DOHH2 (cell line): Measurements from ENCODE around the gene CSNK2A3.

Experiments
- H3F3A ChIP-seq: fragments of 200-600 bp; sonication (generic), shearing (Covaris generic); 2 replicates; pipeline ENCODE4 v1.6.0; 2016; ENCODE audit warnings: antibody characterized with exemption, mild to moderate bottlenecking; ENCODE audit not compliant: control insufficient read depth, insufficient read depth
- H3K27ac ChIP-seq: fragments of 200-600 bp; sonication (generic); 2 replicates; pipeline ENCODE4 v1.5.1; 2014; ENCODE audit warnings: low read depth, mild to moderate bottlenecking, low read length, moderate library complexity
- H3K27me3 ChIP-seq: fragments of 200-600 bp; sonication (generic); 2 replicates; pipeline ENCODE4 v1.6.1; 2014; ENCODE audit warnings: mild to moderate bottlenecking, low read length, mixed read lengths; ENCODE audit not compliant: control insufficient read depth
- H3K36me3 ChIP-seq: fragments of 200-600 bp; sonication (generic); 2 replicates; pipeline ENCODE4 v1.6.1; 2014; ENCODE audit warnings: mild to moderate bottlenecking, low read length, moderate library complexity, mixed read lengths; ENCODE audit not compliant: control insufficient read depth
- H3K4me1 ChIP-seq: fragments of 200-600 bp; sonication (generic); 2 replicates; pipeline ENCODE4 v1.6.1; 2014; ENCODE audit warnings: mild to moderate bottlenecking, low read length, mixed read lengths; ENCODE audit not compliant: control insufficient read depth
- H3K4me2 ChIP-seq: fragments of 200-600 bp; sonication (generic); 2 replicates; pipeline ENCODE4 v1.6.0; 2014; ENCODE audit warnings: mild to moderate bottlenecking, low read length, moderate library complexity
- H3K4me3 ChIP-seq: fragments of 200-600 bp; sonication (generic); 2 replicates; pipeline ENCODE4 v1.5.1; 2014; ENCODE audit warnings: mild to moderate bottlenecking, low read length, mixed read lengths
- H3K79me2 ChIP-seq: fragments of 200-600 bp; sonication (generic); 2 replicates; pipeline ENCODE4 v1.6.1; 2014; ENCODE audit warnings: mild to moderate bottlenecking, low read length, mixed read lengths; ENCODE audit not compliant: control insufficient read depth
- H3K9me2 ChIP-seq: fragments of 200-600 bp; sonication (generic); replicated peaks from 2 replicates; pipeline ENCODE4 v1.6.1; 2014; ENCODE audit warnings: mild to moderate bottlenecking, low read length, mixed read lengths; ENCODE audit not compliant: control insufficient read depth
- H3K9me3 ChIP-seq: fragments of 200-600 bp; sonication (generic); 2 replicates; pipeline ENCODE4 v1.6.1; 2014; ENCODE audit warnings: antibody characterized with exemption, low read length, mixed read lengths; ENCODE audit not compliant: control insufficient read depth, insufficient read depth
- H4K20me1 ChIP-seq: fragments of 200-600 bp; sonication (generic); 2 replicates; pipeline ENCODE4 v1.6.0; 2014; ENCODE audit warnings: low read depth, mild to moderate bottlenecking, antibody characterized with exemption, low read length, moderate library complexity; ENCODE audit not compliant: control insufficient read depth, insufficient read depth
- EZH2phosphoT487 ChIP-seq: fragments of 200-600 bp; sonication (generic); IDR thresholded peaks from 2 replicates; pipeline ENCODE4 v1.6.1; 2017; ENCODE audit warnings: borderline replicate concordance, mild to moderate bottlenecking, antibody characterized with exemption, low read length, moderate library complexity, mixed read lengths
- TF ChIP-seq, protein P1 (sequence below): fragments of 200-600 bp; sonication (generic); IDR thresholded peaks from one replicate; pipeline ENCODE4 v1.5.1; 2014; ENCODE audit warnings: antibody characterized with exemption, mild to moderate bottlenecking, low read depth, low read length; ENCODE audit not compliant: poor library complexity, severe bottlenecking

Gene CSNK2A3

DNA sequence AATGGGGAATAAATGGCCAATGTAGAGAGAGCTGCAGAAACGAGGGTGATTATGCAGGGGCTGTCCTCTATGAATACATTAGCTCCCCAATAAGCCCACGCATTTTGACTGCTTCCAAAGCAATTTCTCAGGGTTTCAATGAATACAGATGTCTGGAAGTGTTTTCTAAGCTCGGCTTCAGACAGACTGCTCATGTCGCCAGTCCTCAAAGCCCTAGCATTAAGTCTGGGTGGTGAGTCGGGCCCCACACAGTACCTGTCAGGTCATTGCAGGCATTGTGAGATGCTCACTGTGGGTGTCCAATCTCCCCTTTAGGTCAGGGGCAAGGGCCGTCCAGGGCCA lies 17.9 kb upstream of the CSNK2A3 start:
- no peak overlapping the region for H3K27ac ChIP-seq
- H3K36me3 ChIP-seq, result no peaks in the 10 kb centered on the region
- no peaks in the 10 kb centered on the region for H3F3A ChIP-seq

GRCh38 chr11:11370255-11370961 lies 17.4 kb upstream of the CSNK2A3 start:
- Histone ChIP-seq H4K20me1 (no peaks in the 10 kb centered on the region), H3K9me2 (no peaks in the 10 kb centered on the region), H3K27me3 (no peaks in the 10 kb centered on the region), H3K9me3 (no peaks in the 10 kb centered on the region), H3K79me2 (no peaks in the 10 kb centered on the region), H3K27ac (no peak overlapping the region), H3K4me1 (no peaks in the 10 kb centered on the region), H3K4me3 (no peak overlapping the region), H3F3A (no peaks in the 10 kb centered on the region), H3K36me3 (no peaks in the 10 kb centered on the region), H3K4me2 (no peak overlapping the region)
- TF ChIP-seq, protein P1, sequence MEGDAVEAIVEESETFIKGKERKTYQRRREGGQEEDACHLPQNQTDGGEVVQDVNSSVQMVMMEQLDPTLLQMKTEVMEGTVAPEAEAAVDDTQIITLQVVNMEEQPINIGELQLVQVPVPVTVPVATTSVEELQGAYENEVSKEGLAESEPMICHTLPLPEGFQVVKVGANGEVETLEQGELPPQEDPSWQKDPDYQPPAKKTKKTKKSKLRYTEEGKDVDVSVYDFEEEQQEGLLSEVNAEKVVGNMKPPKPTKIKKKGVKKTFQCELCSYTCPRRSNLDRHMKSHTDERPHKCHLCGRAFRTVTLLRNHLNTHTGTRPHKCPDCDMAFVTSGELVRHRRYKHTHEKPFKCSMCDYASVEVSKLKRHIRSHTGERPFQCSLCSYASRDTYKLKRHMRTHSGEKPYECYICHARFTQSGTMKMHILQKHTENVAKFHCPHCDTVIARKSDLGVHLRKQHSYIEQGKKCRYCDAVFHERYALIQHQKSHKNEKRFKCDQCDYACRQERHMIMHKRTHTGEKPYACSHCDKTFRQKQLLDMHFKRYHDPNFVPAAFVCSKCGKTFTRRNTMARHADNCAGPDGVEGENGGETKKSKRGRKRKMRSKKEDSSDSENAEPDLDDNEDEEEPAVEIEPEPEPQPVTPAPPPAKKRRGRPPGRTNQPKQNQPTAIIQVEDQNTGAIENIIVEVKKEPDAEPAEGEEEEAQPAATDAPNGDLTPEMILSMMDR, result no peak
- no peak for TF ChIP-seq EZH2phosphoT487

More for the DNA sequence above, 17.9 kb upstream of the CSNK2A3 start:
- Histone ChIP-seq H3K9me2 (no peaks in the 10 kb centered on the region), H3K79me2 (no peaks in the 10 kb centered on the region), H4K20me1 (no peaks in the 10 kb centered on the region), H3K9me3 (no peaks in the 10 kb centered on the region), H3K27me3 (no peaks in the 10 kb centered on the region), H3K4me1 (no peaks in the 10 kb centered on the region), H3K4me3 (no peak overlapping the region), H3K4me2 (no peak overlapping the region)
- no peak for TF ChIP-seq EZH2phosphoT487
- TF ChIP-seq, protein P1, result no peak

DNA sequence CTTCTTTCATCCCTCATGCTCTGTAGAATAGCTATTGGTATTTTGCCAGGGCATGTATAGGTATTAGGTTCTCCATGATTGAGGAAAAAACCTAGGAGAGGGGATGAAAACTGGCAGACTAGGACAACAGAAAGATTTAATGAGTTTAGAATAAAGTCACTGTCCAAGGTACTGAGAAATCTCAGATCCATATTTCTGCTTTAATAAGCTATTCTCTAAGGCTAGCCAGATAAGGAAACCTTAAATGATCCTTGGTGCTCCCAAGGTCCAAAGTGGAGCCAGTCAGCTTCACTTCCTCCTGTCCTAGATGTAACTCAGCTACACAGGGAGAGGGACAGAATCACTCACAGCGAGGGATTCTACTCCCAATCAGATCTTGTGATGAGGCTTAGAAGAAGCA lies 13.7 kb upstream of the CSNK2A3 start:
- Histone ChIP-seq H3F3A (no peaks in the 10 kb centered on the region), H3K4me2 (no peak overlapping the region), H3K79me2 (no peaks in the 10 kb centered on the region), H3K9me3 (no peaks in the 10 kb centered on the region), H3K4me3 (no peak overlapping the region), H3K27ac (no peak overlapping the region), H3K4me1 (no peaks in the 10 kb centered on the region), H3K27me3 (no peaks in the 10 kb centered on the region), H4K20me1 (no peaks in the 10 kb centered on the region), H3K36me3 (no peaks in the 10 kb centered on the region), H3K9me2 (no peaks in the 10 kb centered on the region)
- TF ChIP-seq EZH2phosphoT487, result no peak
- TF ChIP-seq, protein P1, result no peak
